ENCODE results near the gene ASIC3.
"Not testable (repeated sequence)": the region's sequence is repeated elsewhere in the genome, so short reads cannot be mapped to it uniquely, and the experiment has no call there.

ASIC3 gene

GRCh38 chr7:151047976-151048815, at the start of gene ASIC3:
ASIC3 (plus strand) TSS chr7:151048531; CDS start chr7:151048886, 355 bp downstream.
- DNase-seq (ENCODE audit: low read depth in 3 of 3), result no peak

GRCh38 chr7:150999001-150999400, 49.3 kb upstream of the ASIC3 start:
- DNase-seq (ENCODE audit: low read depth in 3 of 3), result no peak

- DNase-seq (ENCODE audit: low read depth in 3 of 3), result no peak
Measured at GRCh38 chr7:150999497-151000230, 48.7 kb upstream of the ASIC3 start.

- no peak for DNase-seq (ENCODE audit: low read depth in 3 of 3)
Measured at GRCh38 chr7:151000897-151001495, 47.3 kb upstream of the ASIC3 start.

- no peak for DNase-seq (ENCODE audit: low read depth in 3 of 3)
Measured at GRCh38 chr7:151001546-151001945, 46.8 kb upstream of the ASIC3 start.

GRCh38 chr7:151003572-151003971, 44.8 kb upstream of the ASIC3 start:
- no peak for DNase-seq (ENCODE audit: low read depth in 3 of 3)

GRCh38 chr7:151005566-151005965, 42.8 kb upstream of the ASIC3 start:
- no peak for DNase-seq (ENCODE audit: low read depth in 3 of 3)

GRCh38 chr7:151006590-151007300, 41.6 kb upstream of the ASIC3 start:
- no peak for DNase-seq (ENCODE audit: low read depth in 3 of 3)

GRCh38 chr7:151007469-151007898, 40.8 kb upstream of the ASIC3 start:
- DNase-seq (ENCODE audit: low read depth in 3 of 3), result no peak

- DNase-seq (ENCODE audit: low read depth in 3 of 3), result no peak
Measured at GRCh38 chr7:151008143-151008510, 40.2 kb upstream of the ASIC3 start.

- peak; percentile 64 to 83 (median 78) for DNase-seq (ENCODE audit: low read depth in 3 of 3)
Measured at GRCh38 chr7:151008511-151009323, 39.6 kb upstream of the ASIC3 start.

- DNase-seq (ENCODE audit: low read depth in 3 of 3), result no peak
Measured at GRCh38 chr7:151009327-151010036, 38.8 kb upstream of the ASIC3 start.

GRCh38 chr7:151010037-151010306, 38.4 kb upstream of the ASIC3 start:
- DNase-seq (ENCODE audit: low read depth in 3 of 3), result no peak

- DNase-seq (ENCODE audit: low read depth in 3 of 3), result no peak
Measured at GRCh38 chr7:151010307-151011096, 37.8 kb upstream of the ASIC3 start.

GRCh38 chr7:151011097-151011409, 37.3 kb upstream of the ASIC3 start:
- DNase-seq (ENCODE audit: low read depth in 3 of 3), result no peak

- not testable (repeated sequence) for DNase-seq (ENCODE audit: low read depth in 3 of 3)
Measured at GRCh38 chr7:151011616-151012015, 36.7 kb upstream of the ASIC3 start.

GRCh38 chr7:151012031-151012692, 36.2 kb upstream of the ASIC3 start:
- DNase-seq (ENCODE audit: low read depth in 3 of 3), result no peak

GRCh38 chr7:151012911-151013347, 35.4 kb upstream of the ASIC3 start:
- no peak for DNase-seq (ENCODE audit: low read depth in 3 of 3)

GRCh38 chr7:151013356-151013732, 35.0 kb upstream of the ASIC3 start:
- DNase-seq (ENCODE audit: low read depth in 3 of 3), result no peak
